Measurements from ENCODE around the gene GPT2. TPM values are rescaled to one million over a fixed set of nuclear protein-coding genes. Genes with fewer than 3 reads are reported as not detected.
A peak's percentile ranks its signal among the peaks of the same experiment; 100 is the strongest.

Gene GPT2
- polyA plus RNA-seq (2013, experiment 1 of 2; ENCODE audit: insufficient read length), result 48.8 TPM
- 51.6 TPM for polyA plus RNA-seq (2013, experiment 2 of 2; ENCODE audit: insufficient read length)

DNA sequence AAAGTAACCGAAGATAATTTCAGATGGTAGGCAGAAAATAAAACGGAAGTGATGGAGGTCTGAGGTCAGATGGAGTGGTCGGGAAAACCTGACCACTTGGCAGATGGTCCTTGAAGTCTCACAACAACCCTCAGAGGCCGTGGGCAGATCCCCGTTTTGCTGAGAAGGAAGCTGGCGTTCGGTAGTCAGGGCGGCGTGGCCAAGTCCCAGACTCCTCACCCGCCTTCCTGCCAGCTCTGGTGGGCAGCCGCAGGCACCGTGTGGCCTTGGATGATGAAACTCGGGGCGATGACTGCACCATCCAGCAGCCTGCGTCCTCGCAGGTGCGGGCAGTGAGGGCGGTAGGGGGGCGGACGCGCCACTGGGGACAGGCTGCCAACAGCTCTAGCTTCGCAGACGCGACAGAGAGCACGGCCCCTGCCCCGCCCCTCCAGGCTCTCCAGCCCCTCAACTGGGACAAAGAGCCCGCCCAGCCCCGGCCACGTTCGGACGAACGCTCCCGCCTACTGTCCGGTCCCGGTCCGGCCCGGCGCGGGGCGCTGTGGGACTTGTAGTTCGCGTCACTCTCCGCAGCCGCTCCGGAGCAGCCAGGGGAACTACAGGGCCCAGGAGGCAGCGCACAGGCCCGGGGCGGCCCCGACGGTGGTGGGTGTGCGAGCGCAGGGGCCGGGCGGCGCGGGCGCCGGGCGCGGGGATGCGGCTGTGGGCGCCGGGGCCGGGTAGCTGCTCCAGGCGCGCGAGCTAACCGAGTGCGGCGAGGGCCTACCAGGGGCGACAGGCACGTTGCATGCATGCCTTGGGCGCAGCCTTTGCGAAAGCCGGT is at the start of gene GPT2:
GPT2 (plus strand) TSS at position 673 of the 823 bp plus-strand sequence. CDS start 354 bp downstream, outside the sequence.
- DNase-seq, result peak; percentile 97

DNA sequence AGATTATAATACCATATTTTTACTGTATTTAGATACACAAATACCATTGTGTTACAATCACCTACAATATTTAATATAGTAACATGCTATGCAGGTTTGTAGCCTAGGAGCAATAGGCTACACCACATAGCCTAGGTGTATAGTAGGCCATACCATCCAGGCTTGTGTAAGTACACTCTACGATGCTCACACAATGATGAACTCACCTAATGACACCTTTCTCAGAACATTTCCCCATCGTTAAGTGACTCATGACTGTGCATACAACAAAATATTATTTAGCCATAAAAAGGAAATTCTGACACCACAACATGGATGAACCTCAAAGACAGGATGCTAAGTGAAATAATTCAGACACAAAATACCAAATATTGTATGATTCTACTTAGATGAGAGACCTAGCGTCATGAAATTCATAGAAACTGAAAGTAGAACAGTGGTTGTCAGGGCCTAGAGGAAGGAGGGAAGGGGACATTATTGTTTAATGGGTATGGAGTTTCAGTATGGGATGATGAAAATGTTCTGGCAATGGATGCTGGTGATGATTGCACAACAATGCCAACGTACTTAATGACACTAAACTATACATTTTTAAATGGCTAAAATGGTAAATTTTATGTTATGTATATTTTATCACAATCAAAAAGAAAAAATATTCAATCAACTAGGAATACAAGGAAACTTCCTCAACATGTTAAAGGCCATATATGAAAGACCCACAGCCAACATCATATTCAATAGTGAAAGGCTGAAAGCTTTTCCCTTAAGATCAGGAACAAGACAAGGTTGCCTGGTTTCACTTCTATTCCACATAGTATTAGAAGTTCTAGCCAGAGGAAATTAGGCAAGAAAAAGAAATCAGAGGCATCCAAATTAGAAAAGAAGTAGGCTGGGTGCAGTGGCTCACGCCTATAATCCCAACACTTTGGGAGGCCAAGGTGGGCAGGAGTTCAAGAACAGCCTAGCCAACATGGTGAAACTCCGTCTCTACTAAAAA is 47.3 kb upstream of the GPT2 start:
- DNase-seq, result no peak

DNA sequence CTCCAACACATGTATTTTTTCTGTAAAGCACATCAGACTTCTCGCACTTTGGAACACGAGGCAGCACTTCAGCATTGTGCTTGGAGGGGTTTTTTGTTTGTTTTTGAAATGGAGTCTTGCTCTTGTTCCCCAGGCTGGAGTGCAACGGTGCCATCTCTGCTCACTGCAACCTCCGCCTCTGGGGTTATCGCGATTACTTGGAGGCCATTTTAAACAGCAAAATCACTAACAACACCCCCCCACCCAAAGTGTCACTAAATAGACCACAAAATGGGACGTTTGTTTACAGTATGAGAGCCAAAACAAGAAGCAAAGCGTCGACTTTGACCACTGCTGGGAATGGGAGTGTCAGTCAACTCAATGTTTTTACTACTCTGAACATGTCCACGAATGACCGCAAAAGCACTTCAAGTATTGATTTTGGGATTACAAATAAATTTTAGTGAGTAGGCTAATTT is 44.1 kb upstream of the GPT2 start:
- DNase-seq, result no peak

DNA sequence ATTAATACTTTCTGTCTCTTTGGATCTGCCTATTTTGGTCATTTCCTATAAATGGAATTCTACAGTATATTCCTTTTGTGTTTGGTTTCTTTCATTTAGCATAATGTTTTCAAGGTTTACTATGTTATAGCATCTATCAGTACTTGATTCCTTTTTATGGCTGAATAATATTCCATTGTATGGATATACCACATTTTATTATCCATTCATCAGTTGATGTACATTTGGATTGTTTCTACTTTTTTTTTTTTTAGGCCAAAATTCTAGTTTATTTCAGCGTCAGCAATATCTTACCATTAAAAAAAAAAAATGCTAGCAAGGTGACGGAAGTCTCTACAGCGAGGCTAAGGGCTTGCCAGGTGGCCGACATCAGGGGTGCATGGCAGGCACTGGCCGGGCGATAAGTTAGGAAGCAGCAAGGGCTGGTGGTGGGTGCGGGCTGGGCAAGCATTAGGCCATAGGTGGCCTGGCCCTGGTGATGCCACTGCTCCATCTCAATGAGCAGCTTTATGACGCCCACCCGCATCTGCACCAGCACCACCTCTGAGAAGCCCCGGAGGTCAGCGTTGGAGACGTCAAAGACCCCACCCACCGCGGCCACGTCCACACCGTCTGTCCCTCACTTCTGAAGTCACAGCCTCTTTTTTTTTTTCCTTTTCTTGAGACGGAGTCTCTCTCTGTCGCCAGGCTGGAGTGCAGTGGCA is 41.8 kb upstream of the GPT2 start:
- no peak for DNase-seq

GRCh38 chr16:46843898-46844642 is 40.1 kb upstream of the GPT2 start:
- DNase-seq, result no peak

- peak; percentile 18 for DNase-seq
Measured at GRCh38 chr16:46844771-46845170, 39.4 kb upstream of the GPT2 start.

DNA sequence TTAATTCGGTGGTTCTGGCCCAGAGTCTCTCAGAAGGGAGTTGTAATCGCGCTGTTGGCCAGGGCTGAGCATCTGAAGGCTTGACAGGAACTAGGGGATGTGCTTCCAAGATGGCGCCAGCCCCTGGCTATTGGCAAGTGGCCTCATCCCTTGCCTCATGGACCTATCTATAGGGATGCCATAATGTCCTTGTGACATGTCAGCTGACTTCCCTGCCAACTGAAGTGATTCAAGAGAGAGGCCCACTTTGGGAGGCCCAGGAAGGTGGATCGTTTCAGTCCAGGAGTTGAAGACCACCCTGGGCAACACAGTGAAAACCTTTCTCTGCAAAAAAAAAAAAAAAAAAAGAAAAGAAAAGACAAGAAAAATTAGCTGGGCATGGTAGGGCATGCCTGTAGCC is 38.2 kb upstream of the GPT2 start:
- DNase-seq, result no peak

- DNase-seq, result no peak
Measured at GRCh38 chr16:46848768-46849764, 35.1 kb upstream of the GPT2 start.

DNA sequence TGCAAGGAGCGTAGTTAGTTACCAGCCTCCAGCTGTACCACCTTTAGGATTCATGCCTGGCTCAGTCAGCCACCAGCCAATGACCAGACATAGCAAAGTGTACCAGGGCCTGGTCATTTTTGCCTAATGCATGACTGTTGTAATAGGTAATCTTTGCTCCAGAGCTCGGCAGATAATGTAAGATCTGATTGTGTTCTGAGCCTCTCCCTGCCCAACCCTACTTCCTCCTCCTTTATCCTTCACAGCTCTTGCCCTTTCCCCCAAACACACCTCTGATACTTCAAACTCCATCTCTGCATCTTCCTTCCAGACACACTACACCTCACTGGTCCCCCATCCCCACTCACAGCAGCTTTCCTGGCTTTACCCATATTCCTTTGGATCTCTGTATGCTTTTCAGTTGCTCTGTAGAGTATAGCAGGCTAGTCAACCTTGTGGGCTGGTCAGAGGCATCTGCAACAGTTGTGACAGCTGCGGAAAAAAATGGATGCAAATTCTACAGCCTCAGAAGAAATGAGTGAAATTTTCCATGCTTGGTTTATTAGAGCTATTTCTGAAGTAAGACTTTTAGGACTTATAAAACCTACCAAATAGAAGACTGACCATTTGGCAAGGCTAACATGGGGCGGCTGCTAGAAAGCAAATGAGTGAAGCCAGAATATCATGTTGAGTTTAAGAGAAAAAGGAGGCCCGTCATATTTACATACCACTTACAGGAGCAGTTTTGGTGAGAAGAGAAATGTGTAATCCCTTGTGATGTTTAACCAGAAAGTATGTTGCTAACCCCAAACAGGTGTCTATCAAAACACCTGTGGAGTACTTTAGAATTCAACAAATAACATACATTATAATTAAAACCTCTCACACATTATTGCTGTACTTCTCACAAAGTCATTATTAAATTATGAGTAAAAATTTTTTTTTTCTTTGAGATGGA is 33.3 kb upstream of the GPT2 start:
- no peak for DNase-seq

DNA sequence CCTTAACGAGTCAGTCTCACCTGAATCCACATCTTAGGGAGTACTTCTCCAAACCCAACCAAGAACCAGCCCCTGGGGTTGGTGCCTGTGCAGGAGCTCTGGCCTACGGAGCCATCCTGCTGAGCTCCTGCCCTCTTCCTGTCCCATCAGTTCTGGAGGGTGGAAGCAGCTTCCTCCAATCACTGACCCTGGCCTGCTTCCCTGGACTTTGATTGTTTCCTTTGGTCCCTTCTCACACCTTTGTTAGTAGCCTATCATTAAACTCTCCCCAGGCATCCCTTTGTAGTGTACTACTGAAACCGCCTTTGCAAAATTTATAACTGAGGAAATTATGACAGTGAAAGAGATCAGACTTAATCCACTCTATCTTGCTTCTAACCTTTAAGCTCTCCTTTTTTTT is 32.0 kb upstream of the GPT2 start:
- no peak for DNase-seq

GRCh38 chr16:46853713-46854443 is 30.3 kb upstream of the GPT2 start:
- DNase-seq, result peak; percentile 60

GRCh38 chr16:46854846-46855245 is 29.3 kb upstream of the GPT2 start:
- DNase-seq, result no peak

- DNase-seq, result no peak
Measured at GRCh38 chr16:46855389-46855788, 28.8 kb upstream of the GPT2 start.

GRCh38 chr16:46857368-46857945 is 26.7 kb upstream of the GPT2 start:
- DNase-seq, result peak; percentile 60

DNA sequence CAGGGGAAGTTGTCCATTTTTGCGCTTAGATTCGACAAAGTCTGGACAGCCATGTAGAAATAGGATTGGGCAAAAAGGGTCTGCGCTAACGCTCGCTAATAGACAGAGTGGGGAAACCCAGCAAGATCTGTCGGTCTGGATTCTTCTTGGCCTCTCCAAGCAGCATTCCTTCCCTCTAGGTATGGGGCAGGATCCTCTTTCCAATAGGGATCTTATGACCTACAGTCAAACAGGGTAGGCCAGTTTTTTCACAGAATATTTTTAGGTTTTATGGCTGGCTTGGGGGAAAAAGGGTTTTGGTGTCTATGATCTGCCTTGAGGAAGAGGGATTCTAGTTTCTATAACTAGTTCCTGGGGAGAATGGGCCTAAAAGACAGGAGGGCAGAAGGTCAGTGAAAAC is 26.0 kb upstream of the GPT2 start:
- DNase-seq, result no peak

DNA sequence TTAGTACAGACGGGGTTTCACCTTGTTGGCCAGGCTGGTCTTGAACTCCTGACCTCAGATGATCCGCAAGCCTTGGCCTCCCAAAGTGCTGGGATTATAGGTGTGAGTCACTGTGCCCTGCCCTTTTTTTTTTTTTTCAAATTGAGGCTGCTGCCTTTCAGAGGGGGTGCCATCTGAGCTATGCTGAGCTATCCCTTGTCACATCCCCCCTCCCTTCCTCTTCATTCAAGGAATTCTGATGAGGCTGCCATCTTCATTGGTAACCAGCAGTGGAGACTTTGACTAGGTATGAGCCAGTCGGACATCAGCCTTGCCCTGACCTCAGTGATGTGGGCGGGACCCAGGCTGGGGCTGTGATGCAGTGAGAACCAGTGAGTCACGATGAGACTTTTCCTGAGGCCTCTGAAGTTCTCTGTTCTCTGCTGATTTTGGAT is 24.4 kb upstream of the GPT2 start:
- peak; percentile 69 for DNase-seq

GRCh38 chr16:46862555-46863447 is 21.4 kb upstream of the GPT2 start:
- DNase-seq, result no peak

Measured in fibroblast of skin of abdomen (primary cell).